K562 (cell line): Measurements from ENCODE around the gene VEGFA. TPM values are rescaled to one million over a fixed set of nuclear protein-coding genes. Genes with fewer than 3 reads are reported as not detected.
A peak's percentile ranks its signal among the peaks of the same experiment; 100 is the strongest.

ENCODE experiments used
- CAMTA2 ChIP-seq: fragments of 250-450 bp; sonication (Bioruptor Pico); conservative IDR thresholded peaks from 2 replicates; pipeline ENCODE4 v1.5.1; 2022
- CBFA2T3 ChIP-seq: fragments of 450-650 bp; IDR thresholded peaks from 2 replicates; pipeline ENCODE4 v1.6.1; 2017
- DACH1 ChIP-seq: fragments of 450-650 bp; IDR thresholded peaks from 2 replicates; pipeline ENCODE4 v1.6.1; 2018; ENCODE audit not compliant: partially characterized antibody
- ERF ChIP-seq: fragments of 450-650 bp; formaldehyde crosslinking; IDR thresholded peaks from 2 replicates; pipeline ENCODE4 v1.4.0; 2020; ENCODE audit warnings: mild to moderate bottlenecking, mixed read lengths
- ESRRB ChIP-seq: fragments of 250-450 bp; sonication (Bioruptor Pico); IDR thresholded peaks from 2 replicates; pipeline ENCODE4 v1.5.0; 2020; ENCODE audit warnings: mild to moderate bottlenecking, moderate library complexity, borderline replicate concordance
- HNRNPH1 ChIP-seq: fragments of 200-400 bp; formaldehyde crosslinking; optimal IDR thresholded peaks from 2 replicates; pipeline ENCODE3; 2017; ENCODE audit warnings: low read depth, mild to moderate bottlenecking, low read length, moderate library complexity
- NCOA2 ChIP-seq, 2 experiments: fragments of 450-650 bp; IDR thresholded peaks; 2 replicates each; pipeline ENCODE4 v1.6.1; 2018; ENCODE audit warnings: mild to moderate bottlenecking in 2 of 2, moderate library complexity in 1 of 2; ENCODE audit not compliant: partially characterized antibody in 2 of 2
- PHB2 ChIP-seq: fragments of 450-650 bp; IDR thresholded peaks from 2 replicates; pipeline ENCODE4 v1.6.1; 2017; ENCODE audit warnings: low read depth
- PHTF2 ChIP-seq: fragments of 250-450 bp; sonication (Bioruptor Pico); IDR thresholded peaks from 2 replicates; pipeline ENCODE4 v1.5.0; 2021; ENCODE audit warnings: mild to moderate bottlenecking
- SAFB ChIP-seq: fragments of 200-400 bp; formaldehyde crosslinking; IDR thresholded peaks from 2 replicates; pipeline ENCODE4 v1.6.1; 2017; ENCODE audit warnings: low read depth, low read length, borderline replicate concordance
- SMARCA4 ChIP-seq: fragments of 450-650 bp; IDR thresholded peaks from 2 replicates; pipeline ENCODE4 v1.6.1; 2016
- TAF1 ChIP-seq: IDR thresholded peaks from 2 replicates; pipeline ENCODE4 v1.6.1; 2011; ENCODE audit warnings: mild to moderate bottlenecking, low read length, moderate library complexity; ENCODE audit not compliant: insufficient read depth, control insufficient read depth, severe bottlenecking; ENCODE audit errors: extremely low read depth
- ZNF551 ChIP-seq: fragments of 250-450 bp; sonication (Bioruptor Pico); IDR thresholded peaks from 2 replicates; pipeline ENCODE4 v1.5.0; 2021; ENCODE audit warnings: mild to moderate bottlenecking, moderate library complexity
- ZNF668 ChIP-seq: fragments of 250-450 bp; sonication (Bioruptor Pico); IDR thresholded peaks from 2 replicates; pipeline ENCODE4 v1.8.0; 2022; ENCODE audit warnings: mild to moderate bottlenecking, inconsistent platforms
- ZNF77 ChIP-seq: fragments of 250-450 bp; sonication (Bioruptor Pico); IDR thresholded peaks from 2 replicates; pipeline ENCODE4 v1.5.0; 2020
- ZSCAN32 ChIP-seq: fragments of 450-650 bp; formaldehyde crosslinking; IDR thresholded peaks from 2 replicates; pipeline ENCODE4 v1.4.0; 2020; ENCODE audit warnings: mild to moderate bottlenecking, moderate library complexity
- polyA plus RNA-seq, 8 experiments: library from polyadenylated mRNA; depleted of rRNA in 4 of 8; stranded (reverse) in 5 of 8; unstranded in 3 of 8; fragments of >200 nt; fragmentation: Nextera tagmentation in 2 of 8; fragmentation: Illumina TruSeq in 1 of 8; extraction: Ambion mirVana in 2 of 8; extraction: Trizol in 1 of 8; gene quantifications; 2 replicates each; pipeline versions ENCODE4 v1.2.1 to v1.2.3, GENCODE V29; 2011 to 2014; ENCODE audit warnings: inconsistent platforms in 1 of 8, missing spikeins in 1 of 8
- total RNA-seq, 7 experiments: library from RNA; depleted of rRNA in 6 of 7; stranded (reverse); fragments of >200 nt in 6 of 7; fragmentation: Illumina TruSeq in 2 of 7; extraction: Trizol in 2 of 7; gene quantifications; 2 replicates each; pipeline versions ENCODE4 v1.2.1 to v1.2.3, GENCODE V29; 2011 to 2021; ENCODE audit warnings: low replicate concordance in 1 of 7
- TF ChIP-seq, protein P1 (sequence below): fragments of 450-650 bp; formaldehyde crosslinking; IDR thresholded peaks from 2 replicates; pipeline ENCODE4 v1.4.0; 2020; ENCODE audit warnings: mild to moderate bottlenecking, moderate library complexity
- TF ChIP-seq, protein P2 (sequence below): fragments of 250-450 bp; sonication (Bioruptor Pico); IDR thresholded peaks from 2 replicates; pipeline ENCODE4 v1.8.0; 2022; ENCODE audit warnings: inconsistent platforms
- TF ChIP-seq, protein P3 (sequence below), 2 experiments: IDR thresholded peaks; 2 replicates each; pipeline ENCODE4 v1.6.1; 2011; ENCODE audit warnings: borderline replicate concordance in 1 of 2, control low read depth in 1 of 2, low read depth in 1 of 2, low read length in 1 of 2, mild to moderate bottlenecking in 1 of 2, mixed read lengths in 1 of 2, moderate library complexity in 1 of 2; ENCODE audit not compliant: insufficient read depth in 1 of 2, insufficient read length in 1 of 2, poor library complexity in 1 of 2, severe bottlenecking in 1 of 2; ENCODE audit errors: extremely low read depth in 1 of 2
- TF ChIP-seq, protein P4 (sequence below): IDR thresholded peaks from 2 replicates; pipeline ENCODE4 v1.6.1; 2011; ENCODE audit not compliant: insufficient read length; ENCODE audit errors: extremely low read depth
- TF ChIP-seq, protein P5 (sequence below): fragments of 250-450 bp; sonication (Bioruptor Pico); IDR thresholded peaks from 2 replicates; pipeline ENCODE4 v1.4.0; 2020; ENCODE audit warnings: mild to moderate bottlenecking, moderate library complexity

The VEGFA gene
- total and polyA plus RNA-seq, 9 of the 15 experiments (the other 6 are each of a cell fraction or from before 2014, with no cell fraction given): 14.0 to 271 (median 124) TPM

DNA sequence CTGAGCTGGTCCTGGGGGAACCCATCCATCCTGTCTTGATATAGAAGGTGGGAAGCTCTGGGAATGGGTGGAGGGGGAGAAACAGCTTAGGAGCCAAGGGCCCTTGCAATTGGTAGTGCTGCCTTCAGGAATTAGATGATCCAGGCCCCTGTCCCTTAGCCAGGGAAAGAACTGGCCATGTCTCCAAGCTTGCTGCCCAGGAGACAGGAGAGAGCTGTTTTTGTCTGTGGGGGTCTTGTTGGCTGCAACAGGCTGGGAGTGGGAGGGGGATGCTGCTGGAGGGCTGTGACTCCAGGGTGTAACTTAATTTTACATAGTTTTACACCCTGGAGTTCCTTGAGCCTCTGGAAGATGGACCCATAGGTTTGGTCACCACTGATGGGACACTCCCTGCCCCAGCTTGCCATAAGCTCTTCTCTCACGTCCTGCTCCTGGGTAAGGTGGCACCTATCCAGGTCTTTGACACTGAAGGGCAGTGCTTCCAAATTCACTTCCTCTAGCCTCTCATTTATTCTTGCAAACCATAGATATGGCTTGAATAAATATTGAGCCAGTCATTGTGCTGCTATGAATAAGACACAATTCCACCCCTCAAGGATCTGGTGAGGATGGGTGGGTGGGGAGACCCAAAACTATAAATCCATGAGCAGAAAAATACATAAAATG is 16.8 kb downstream of the VEGFA start (continued):
- TF ChIP-seq PHTF2 (0 out of 2 replicates have a peak, but pooled peaks have one; percentile 9), HNRNPH1 (no peak), ERF (CRISPR knock-in tag) (0 out of 2 replicates have a peak, but pooled peaks have one; percentile 20), ZSCAN32 (CRISPR knock-in tag) (peak; percentile 33; the same call in 1 of the 2 replicates), CAMTA2 (no peak), CBFA2T3 (no peak), SMARCA4 (no peak), NCOA2 (IDR thresholded peaks at IDR 0.05; ENCODE audit: partially characterized antibody in 2 of 2) (no peak), ZNF551 (CRISPR knock-in tag) (no peak), PHB2 (no peak), ESRRB (CRISPR knock-in tag) (peak; percentile 63), ZNF77 (CRISPR knock-in tag) (no peak), ZNF668 (CRISPR knock-in tag) (no peak), DACH1 (no peak), TAF1 (no peak), SAFB (no peak)
- TF ChIP-seq, protein P1, sequence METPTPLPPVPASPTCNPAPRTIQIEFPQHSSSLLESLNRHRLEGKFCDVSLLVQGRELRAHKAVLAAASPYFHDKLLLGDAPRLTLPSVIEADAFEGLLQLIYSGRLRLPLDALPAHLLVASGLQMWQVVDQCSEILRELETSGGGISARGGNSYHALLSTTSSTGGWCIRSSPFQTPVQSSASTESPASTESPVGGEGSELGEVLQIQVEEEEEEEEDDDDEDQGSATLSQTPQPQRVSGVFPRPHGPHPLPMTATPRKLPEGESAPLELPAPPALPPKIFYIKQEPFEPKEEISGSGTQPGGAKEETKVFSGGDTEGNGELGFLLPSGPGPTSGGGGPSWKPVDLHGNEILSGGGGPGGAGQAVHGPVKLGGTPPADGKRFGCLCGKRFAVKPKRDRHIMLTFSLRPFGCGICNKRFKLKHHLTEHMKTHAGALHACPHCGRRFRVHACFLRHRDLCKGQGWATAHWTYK (CRISPR knock-in tag): peak; percentile 78
- TF ChIP-seq, protein P2, sequence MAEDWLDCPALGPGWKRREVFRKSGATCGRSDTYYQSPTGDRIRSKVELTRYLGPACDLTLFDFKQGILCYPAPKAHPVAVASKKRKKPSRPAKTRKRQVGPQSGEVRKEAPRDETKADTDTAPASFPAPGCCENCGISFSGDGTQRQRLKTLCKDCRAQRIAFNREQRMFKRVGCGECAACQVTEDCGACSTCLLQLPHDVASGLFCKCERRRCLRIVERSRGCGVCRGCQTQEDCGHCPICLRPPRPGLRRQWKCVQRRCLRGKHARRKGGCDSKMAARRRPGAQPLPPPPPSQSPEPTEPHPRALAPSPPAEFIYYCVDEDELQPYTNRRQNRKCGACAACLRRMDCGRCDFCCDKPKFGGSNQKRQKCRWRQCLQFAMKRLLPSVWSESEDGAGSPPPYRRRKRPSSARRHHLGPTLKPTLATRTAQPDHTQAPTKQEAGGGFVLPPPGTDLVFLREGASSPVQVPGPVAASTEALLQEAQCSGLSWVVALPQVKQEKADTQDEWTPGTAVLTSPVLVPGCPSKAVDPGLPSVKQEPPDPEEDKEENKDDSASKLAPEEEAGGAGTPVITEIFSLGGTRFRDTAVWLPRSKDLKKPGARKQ (CRISPR knock-in tag): no peak
- TF ChIP-seq, protein P3, sequence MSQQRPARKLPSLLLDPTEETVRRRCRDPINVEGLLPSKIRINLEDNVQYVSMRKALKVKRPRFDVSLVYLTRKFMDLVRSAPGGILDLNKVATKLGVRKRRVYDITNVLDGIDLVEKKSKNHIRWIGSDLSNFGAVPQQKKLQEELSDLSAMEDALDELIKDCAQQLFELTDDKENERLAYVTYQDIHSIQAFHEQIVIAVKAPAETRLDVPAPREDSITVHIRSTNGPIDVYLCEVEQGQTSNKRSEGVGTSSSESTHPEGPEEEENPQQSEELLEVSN (IDR thresholded peaks at IDR 0.05; ENCODE audit: borderline replicate concordance in 1 of 2, extremely low read depth in 1 of 2, insufficient read depth in 1 of 2, insufficient read length in 1 of 2, low read depth in 1 of 2, low read length in 1 of 2, poor library complexity in 1 of 2, severe bottlenecking in 1 of 2): no peak
- TF ChIP-seq, protein P4, sequence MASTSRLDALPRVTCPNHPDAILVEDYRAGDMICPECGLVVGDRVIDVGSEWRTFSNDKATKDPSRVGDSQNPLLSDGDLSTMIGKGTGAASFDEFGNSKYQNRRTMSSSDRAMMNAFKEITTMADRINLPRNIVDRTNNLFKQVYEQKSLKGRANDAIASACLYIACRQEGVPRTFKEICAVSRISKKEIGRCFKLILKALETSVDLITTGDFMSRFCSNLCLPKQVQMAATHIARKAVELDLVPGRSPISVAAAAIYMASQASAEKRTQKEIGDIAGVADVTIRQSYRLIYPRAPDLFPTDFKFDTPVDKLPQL: no peak
- TF ChIP-seq, protein P5, sequence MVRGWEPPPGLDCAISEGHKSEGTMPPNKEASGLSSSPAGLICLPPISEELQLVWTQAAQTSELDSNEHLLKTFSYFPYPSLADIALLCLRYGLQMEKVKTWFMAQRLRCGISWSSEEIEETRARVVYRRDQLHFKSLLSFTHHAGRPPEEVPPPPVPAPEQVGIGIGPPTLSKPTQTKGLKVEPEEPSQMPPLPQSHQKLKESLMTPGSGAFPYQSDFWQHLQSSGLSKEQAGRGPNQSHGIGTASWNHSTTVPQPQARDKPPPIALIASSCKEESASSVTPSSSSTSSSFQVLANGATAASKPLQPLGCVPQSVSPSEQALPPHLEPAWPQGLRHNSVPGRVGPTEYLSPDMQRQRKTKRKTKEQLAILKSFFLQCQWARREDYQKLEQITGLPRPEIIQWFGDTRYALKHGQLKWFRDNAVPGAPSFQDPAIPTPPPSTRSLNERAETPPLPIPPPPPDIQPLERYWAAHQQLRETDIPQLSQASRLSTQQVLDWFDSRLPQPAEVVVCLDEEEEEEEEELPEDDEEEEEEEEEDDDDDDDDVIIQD (CRISPR knock-in tag): no peak
